GM20000 (cell line): ENCODE data around the gene TREX2.

Source experiments
- DNase-seq: peaks from one replicate; pipeline ENCODE4 v3.0.0; 2012; ENCODE audit warnings: low spot score
- TF ChIP-seq, protein P1 (sequence below): IDR thresholded peaks from 2 replicates; pipeline ENCODE4 v1.5.1; 2012; ENCODE audit warnings: mild to moderate bottlenecking, control low read depth; ENCODE audit errors: extremely low read depth, missing control alignments

TREX2 gene

GRCh38 chrX:153396320-153397195 is 49.3 kb downstream of the TREX2 start:
- TF ChIP-seq, protein P1, sequence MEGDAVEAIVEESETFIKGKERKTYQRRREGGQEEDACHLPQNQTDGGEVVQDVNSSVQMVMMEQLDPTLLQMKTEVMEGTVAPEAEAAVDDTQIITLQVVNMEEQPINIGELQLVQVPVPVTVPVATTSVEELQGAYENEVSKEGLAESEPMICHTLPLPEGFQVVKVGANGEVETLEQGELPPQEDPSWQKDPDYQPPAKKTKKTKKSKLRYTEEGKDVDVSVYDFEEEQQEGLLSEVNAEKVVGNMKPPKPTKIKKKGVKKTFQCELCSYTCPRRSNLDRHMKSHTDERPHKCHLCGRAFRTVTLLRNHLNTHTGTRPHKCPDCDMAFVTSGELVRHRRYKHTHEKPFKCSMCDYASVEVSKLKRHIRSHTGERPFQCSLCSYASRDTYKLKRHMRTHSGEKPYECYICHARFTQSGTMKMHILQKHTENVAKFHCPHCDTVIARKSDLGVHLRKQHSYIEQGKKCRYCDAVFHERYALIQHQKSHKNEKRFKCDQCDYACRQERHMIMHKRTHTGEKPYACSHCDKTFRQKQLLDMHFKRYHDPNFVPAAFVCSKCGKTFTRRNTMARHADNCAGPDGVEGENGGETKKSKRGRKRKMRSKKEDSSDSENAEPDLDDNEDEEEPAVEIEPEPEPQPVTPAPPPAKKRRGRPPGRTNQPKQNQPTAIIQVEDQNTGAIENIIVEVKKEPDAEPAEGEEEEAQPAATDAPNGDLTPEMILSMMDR = no peak
- DNase-seq = no peak

- TF ChIP-seq, protein P1 = no peak
- DNase-seq = no peak
These were observed 50.1 kb downstream of the TREX2 start for GRCh38 chrX:153395613-153396319.

- TF ChIP-seq, protein P1 = no peak
- no peak for DNase-seq
These were observed 51.2 kb downstream of the TREX2 start for GRCh38 chrX:153394612-153395011.
